NCI-H146 (cell line): Measurements from ENCODE around the gene NHP2.
A peak's percentile ranks its signal among the peaks of the same experiment; 100 is the strongest.
"Not testable (repeated sequence)": the region's sequence is repeated elsewhere in the genome, so short reads cannot be mapped to it uniquely, and the experiment has no call there.

ENCODE experiments used
- DNase-seq: peaks from one replicate; lab custom pipeline; 2025; lab: John Stamatoyannopoulos, UW

Gene NHP2

DNA sequence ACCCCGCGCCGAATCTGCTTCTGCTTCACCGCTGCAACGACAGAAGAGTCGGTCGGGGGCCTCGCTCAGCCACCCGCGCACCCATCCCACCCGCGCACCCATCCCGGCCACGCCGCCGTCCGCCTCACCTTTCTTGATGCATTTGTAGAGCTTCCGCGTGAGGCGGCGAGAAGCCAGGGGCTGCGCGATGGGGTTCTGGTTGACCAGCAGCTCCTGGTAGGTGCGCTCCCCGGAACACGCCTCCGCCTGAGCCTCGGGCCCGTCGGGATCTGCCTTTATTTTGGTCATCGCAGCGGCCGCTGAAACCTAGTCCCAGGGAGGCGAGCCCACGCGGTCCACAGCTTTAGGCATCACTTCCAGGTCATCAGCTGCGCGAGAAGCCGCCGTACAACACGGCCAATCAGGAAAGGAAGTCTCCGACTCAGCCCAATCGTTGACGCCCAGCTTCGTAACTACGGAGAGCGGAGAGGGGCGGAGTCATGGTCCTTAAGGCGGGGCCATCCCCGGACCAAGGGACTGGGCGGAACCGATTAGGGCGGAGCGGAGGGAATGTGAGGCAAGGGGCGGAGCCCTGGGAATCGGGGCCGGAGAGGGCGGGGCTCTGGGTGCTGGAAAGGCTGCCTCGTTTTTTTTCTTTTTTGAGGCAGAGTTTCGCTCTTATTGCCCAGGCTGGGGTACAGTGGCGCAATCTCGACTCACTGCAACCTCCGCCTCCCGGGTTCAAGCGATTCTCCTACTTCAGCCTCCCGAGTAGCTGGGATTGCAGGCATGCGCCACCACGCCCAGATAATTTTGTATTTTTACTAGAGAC, at the start of gene NHP2:
TSS of gene NHP2 (minus strand) at position 356 of the 811 bp plus-strand sequence. CDS start at position 288, 68 bp downstream.
- DNase-seq: peak; percentile 95

DNA sequence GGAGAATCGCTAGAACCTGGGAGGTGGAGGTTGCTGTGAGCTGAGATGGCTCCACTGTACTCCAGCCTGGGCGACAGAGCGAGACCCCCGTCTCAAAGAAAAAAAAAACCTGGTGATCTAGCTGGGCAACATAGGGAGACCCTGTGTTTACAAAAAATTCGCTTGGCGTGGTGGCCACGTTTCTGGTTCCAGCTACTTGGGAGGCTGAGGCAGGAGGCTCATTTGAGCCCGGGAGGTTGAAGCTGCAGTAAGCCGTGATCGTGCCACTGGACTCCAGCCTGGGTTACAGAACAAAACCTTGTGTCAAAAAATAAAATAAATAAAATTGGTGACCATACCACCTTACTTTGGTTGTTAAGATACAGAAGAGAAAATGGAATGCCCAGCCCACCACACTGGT, 48.9 kb upstream of the NHP2 start:
- DNase-seq: no peak

DNA sequence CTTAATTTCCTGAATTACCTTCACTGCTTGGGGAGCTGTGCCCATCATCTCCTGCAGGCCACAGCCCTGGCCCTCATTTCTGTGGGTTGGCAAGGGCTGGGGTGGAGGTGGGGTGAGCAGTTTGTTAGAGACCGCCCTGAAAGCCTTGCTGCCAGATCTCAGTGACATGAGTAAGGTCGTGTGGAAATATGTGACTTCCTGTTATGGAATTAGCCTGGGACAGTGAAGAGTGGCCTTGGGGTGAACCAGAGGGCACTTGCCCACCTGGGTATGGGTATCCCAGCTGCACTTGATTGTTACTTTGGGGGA, 48.2 kb upstream of the NHP2 start:
- DNase-seq: no peak

DNA sequence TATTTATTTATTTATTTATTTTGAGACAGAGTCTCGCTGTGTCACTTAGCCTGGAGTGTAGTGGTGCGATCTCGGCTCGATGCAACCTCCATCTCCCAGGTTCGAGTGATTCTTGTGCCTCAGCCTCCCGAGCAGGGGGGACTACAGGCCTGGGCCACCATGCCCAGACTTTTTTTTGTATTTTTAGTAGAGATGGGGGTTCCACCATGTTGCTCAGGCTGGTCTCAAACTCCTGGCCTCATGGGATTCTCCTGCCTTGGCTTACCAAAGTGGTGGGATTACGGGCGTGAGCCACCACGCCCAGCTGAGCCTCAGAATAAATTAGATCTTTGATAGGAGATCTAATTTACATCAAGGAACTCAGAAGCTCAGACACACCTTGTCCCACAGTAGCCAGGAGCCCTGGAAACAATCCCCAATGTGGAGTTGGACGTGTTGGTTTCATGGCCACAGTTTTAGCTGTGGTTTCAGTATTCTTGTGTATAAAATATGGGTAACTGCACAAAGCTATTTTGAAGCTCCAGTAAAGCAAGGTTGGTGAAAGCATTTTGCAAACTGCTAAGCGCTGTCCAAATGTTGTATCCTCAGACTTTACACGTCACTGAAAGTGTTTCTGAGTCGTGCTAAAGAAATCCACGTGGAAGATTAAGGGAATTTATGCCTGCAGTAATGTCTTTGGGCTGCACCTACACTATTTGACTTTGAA, 47.7 kb upstream of the NHP2 start:
- DNase-seq: no peak

DNA sequence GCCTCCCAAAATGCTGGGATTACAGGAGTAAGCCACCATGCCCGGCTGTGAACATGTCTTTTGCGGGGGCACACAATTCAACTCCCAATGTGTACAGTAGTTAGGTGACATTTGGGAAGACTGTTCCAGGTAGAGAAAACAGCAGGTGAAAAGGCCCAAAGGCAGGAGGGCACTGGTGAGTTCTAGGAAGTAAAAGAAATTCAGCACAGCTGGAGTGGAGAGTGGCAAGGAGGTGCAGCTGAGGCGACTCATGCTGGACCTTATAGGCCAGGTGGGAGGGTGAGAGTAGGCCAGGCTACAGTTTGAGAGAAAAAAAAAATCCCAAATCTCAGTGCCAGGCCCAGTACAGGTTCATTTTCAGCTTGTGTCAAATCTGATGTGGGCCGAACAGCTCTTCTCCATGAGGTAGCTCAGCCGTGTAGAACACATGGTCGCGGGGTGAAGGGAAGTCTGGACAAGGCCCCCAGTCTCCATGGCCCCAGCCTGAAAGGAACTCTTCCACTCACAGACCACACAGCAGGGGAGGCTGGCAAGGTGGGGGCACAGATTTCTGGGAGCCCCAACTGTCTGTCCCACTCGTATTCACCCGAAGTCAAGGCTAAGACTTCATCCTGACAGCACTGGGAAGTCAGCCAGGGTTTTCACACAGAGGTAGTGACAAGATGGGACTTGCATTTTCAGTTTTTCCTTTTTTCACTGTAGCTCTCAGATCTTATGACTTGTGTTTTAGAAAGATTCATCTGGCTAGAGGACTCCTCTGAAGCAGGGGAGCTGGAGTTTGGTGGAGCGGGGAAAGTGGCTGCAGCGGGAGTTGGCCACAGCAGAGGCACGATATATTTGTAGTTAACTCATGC, 46.1 kb upstream of the NHP2 start:
- DNase-seq: no peak

DNA sequence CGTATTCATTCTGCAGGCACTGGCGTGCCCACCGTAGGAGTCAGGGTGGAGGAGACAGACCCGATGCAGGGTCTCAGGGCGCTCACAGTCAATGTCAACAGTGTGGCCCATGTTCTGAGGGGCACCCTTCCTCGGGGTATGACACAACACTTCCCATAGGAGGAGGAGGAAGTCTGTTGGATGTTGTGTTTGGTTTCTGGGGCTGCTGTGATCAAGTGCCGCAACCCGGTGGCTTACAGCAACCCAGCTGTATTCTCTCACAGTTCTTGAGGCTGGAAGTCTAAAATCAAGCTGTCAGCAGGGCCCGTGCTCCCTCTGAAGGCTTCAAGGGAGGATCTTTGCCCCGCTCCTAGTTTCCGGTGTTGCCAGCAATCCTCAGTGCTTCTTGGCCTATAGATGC, 45.0 kb upstream of the NHP2 start:
- no peak for DNase-seq

DNA sequence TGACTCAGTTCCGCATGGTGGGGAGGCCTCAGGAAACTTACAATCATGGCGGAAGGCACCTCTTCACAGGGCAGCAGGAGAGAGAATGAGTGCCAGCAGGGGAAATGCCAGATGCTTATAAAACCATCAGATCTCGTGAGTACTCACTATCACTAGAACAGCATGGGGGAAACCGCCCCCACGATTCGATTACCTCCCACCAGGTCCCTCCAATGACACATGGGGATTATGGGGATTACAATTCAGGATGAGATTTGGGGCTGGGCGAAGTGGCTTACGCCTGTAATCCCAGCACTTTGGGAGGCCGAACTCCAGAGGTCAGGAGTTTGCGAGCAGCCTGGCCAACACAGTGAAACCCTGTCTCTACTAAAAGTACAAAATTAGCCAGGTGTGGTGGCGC, 44.5 kb upstream of the NHP2 start:
- not testable (repeated sequence) for DNase-seq

DNA sequence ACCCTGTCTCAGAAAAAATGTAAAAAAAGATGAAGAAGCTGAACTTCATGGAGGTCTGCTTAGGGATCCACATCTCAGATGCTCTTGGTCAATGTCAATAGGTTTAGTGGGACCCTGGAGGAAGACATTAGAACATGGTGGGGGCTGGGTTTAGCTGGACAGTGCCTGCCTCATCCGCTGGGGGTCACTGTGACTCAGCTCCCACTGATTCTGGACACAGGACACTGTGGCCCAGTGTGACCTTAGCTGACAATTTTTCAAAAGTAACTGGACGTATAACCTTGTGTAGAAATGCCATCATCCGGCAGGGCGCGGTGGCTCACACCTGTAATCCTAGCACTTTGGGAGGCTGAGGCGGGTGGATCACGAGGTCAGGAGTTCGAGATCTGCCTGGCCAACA, 43.3 kb upstream of the NHP2 start:
- DNase-seq: no peak

DNA sequence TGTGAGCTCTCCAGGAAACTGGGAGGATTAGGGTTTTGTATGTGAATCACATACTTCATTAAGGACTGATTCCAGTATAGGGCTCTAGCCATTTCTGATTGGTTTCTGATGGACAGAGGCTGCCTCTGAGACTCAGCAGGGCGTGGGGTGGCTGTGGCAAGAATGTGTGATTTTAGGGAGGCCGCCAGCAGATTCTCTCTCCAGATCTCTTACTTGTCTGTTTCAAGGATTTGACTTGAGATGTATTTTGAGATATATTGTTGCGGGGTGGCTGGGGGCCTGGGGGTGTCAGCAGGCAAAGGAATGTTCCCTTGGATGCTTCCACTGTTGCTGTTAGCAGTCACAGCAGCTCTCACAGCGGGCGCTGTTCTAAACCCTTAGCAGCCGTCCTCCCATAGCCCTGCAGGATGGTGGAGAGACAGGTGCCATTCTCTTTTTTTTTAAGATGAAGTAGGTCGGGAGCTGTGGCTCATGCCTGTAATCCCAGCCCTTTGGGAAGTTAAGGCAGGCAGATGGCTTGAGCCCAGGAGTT, 42.7 kb upstream of the NHP2 start:
- DNase-seq: no peak

DNA sequence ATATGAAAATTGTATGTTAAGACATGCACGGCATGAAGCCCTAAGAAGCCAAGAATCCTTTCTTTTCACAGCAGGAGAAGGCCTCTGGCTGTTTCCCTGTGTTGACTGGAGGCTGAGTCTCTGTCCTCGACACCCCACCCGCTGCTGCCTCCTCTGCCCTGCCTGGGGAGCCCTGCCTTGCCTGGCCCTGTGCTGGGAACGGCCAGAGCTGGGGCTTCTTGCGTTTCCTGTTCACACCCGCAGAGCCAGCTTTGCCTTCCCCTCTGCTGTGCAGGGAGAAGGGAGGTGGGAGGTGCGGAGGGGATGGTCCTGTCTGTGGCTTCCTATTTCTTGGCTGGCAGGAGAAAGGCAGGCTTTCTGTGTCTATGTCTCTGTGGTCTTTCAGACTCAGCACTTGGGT, 40.3 kb upstream of the NHP2 start:
- DNase-seq: no peak

DNA sequence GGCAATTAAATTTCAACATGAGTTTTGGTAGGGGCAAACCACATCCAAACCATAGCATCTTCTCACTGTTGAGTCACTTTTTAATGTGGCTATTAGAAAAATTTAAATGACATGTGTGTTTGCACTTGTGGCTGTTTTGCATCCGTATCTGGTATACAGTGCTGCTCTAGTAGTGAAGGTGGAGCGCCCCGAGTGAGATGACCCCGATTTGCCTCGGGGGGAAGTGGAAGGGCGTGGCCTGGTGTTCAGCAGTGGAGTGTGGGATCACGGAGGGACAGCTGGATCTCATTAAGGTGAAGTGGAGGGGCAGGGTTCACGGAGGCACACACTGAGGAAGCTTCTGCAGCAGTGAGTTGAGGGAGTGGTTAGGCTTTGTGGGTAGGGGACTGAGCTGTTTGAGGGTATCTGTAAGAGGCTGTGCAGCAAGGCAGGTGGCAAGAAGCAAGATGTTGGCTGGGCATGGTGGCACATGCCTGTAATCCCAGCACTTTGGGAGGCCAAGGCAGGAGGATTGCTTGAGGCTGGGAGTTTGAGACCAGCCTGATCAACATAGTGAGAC, 39.6 kb upstream of the NHP2 start:
- no peak for DNase-seq

DNA sequence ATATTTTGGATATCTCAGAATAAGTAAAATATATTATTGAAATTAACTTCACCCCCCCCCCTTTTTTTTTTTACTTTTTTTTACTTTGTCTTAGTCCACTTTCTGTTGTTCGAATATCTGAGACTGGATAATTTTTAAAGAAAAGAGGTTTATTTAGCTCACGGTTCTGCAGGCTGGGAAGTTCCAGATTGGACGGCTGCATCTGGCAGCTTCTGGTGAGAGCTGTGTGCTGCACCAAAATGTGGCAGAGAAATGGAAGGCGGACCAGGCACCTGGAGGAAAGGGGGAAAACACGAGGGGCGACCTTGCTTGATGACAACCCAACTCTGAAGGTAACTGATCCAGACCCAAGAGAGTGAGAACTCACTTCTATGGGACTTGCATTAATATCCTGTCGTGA, 39.1 kb upstream of the NHP2 start:
- DNase-seq: no peak

DNA sequence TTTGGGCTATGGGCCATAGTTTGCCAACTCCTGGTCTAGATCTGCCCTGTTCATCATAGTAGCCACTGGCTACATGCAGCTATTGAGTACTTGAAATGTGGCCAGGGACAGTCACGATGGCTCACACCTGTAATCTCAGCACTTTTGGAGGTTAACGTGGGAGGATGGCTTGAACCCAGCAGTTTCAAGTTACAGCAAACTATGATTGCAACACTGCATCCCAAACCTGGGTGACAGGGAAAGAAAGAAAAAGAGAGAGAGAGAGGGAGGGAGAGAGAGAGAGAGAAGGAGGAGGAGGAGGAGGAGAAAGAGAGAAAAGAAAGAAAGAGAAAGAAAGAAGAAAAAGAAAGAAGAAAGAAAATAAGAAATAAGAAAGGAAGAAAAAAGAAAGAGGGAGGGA, 38.6 kb upstream of the NHP2 start:
- no peak for DNase-seq

DNA sequence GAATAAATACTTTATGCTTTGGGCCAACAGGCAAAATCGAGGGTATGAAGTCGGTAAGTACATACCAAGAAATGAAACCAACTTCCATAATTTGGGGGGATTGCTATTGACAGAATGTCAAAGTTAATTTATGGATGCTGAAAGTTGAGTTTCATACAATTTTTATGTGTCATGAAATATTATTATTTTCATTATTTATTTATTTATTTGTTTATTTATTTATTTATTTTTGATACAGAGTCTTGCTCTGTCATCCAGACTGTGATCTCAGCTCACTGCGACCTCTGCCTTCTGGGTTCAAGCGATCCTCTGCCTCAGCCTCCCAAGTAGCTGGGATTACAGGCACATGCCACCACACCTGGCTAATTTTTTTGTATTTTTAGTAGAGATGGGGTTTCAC, 38.0 kb upstream of the NHP2 start:
- no peak for DNase-seq

DNA sequence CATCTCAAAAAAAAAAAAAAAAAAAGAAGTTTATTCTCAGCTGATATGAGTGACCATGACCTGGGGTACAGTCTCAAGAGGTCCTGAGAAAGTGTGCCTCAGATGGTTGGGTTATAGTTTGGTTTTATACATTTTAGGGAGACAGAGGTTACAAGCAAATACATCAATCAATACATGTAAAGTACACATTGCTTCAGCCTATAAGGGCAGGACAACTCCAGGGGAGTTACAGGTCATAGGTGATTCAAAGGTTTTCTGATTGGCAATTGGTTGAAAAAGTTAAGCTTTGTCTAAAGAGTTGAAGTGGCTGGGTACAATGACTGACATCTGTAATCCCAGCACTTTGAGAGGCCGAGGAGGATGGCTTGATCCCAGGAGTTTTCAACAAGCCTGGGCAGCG, 35.7 kb upstream of the NHP2 start:
- no peak for DNase-seq

DNA sequence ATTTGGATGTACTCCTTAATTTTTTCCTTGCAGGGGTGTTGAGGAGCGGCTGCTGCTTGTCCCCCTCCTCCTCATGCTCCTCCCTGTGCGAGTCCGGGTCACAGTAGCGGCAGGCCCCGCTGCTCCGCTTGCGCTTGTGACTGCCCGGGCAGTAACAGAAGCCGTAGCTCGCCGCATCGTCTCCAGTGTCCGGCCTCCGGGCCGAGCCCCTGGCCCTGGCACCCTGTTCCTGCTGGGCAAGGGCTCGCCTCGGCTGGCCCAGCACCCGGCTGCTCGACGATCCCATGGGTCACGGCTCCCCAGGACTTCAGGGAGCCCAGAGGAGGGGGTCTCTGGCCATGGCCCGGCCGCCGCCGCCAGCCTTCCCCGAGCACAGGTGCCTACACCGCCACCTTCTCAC, 33.3 kb upstream of the NHP2 start, which contains the start of gene GMCL2:
TSS of gene GMCL2 (minus strand) at position 358 of the 400 bp plus-strand sequence. CDS start at position 286, 72 bp downstream.
- DNase-seq: peak; percentile 24

DNA sequence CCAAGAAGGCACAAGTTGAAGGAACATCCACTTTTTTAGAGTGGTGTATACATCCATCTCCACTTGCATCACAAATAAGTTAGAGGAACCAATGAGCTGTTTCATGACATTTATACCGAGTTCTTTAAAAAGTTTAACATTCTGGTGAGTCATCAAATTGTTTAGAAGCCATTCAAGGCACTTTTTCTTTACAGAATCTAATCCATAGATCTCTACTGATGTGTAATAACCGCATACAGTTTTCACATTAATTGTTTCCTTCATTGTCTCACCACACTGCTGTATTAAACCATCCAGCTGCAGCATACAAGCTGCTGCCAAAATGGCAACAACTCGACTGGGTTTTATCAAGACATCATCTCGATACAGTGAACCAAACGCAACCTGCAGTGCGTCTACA, 32.7 kb upstream of the NHP2 start:
- DNase-seq: no peak

DNA sequence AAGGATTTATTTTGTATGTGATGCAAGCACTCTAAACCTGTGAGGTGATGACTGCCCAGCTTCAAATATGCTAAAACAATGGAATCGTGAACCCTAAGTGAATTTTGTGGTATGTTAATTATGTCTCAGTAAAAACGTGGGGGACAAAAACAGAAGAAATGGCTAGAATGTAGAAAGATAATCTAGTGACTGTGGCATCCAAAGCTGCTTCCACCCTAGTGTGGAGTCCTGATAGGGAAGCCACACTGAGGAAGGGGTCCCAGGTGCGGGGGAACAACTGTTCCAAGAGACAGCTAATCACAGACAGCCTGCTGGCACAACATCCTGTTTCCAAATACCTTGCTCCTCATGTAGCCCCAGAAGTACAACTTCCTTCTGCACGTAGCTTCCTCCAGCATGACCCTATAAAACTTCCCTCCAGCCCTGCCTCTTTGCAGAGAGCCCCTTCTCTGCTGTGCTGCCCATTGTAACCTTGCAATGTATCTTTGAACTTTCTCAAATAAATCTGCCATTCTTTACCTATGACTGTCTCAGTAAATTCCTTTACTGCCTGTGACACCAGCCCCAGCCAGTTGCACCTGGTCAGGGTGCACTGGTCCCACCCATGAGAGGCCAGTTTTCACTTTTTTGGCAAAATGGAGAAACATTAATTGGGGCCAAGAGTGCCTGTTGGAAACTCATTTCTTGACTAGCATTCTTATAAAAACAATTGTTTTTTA, 28.6 kb upstream of the NHP2 start:
- no peak for DNase-seq

DNA sequence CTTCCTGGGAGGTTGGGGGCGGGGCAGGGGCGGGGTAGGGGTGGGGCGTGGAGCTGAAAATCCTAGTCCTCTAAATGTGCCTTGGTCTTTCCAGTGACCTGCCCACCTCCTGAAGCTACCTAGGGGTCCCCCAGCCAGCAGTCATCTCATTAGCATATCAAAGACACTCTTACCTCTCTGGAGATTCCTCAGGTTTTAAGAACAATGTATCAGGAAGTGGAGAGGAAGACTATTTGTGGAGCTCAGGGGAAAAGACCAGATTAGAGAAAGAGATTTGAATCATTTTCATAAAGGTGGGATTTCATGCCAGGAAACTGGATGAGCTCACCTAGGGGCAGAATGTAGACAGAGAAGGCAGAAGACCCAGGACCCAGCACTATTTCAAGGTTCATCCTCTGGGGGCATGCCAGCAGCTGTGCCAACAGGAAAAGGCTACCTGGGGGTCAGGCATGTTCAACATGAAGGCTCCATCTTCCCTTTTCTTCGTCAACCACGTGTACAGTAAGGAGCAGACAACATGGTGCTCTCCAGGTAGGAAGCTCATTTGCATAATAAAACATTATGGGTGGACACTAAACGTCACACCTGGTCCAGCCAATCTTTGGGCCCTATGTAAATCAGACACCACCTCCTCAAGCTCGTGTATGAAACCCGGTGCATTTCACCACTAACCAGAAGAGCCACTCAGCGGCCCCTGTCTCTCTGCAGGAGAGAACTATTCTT, 26.6 kb upstream of the NHP2 start:
- DNase-seq: peak; percentile 43

DNA sequence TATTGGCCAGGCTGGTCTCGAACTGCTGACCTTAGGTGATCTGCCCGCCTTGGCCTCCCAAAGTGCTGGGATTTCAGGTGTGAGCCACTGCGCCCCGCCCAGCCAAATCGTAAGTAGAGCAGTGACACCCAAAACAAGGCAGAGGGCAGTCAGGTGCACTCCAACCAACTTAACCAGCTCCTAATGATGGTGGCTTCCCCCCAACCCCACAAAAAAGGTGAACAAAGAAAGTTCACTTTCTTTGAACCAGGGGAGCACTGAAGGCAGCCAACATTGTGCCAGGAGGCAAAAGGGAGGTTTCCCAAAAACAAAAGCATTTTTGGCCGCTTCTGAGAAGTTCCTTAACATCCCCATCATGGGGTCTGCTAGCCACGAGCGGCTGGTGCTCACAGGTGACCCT, 23.9 kb upstream of the NHP2 start:
- DNase-seq: no peak

DNA sequence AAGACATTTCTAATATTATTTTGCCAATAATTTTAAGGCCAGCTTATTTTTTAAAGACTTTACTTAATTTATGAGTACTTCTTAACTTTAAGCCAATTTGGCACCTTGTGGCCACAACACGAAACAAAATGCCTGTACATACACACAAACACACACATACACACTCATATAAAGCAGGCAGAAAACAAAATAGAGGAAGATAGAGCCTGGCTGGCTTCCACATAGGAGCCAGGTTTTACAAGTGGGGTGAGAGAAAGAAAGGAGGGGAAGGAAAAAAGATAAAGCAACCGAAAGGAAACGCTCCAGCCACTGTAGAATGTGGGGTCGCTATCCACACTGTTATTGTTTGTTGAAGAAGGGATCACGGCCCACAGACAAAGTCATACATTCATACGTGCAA, 23.1 kb upstream of the NHP2 start:
- no peak for DNase-seq
